ENCODE results near the gene RSF1.

RSF1 gene

GRCh38 chr11:77617892-77618291 lies 202.6 kb downstream of the RSF1 start:
- H3K4me3 ChIP-seq (ENCODE audit: low read depth, low read length) = no peak overlapping the region
- no peak for TF ChIP-seq CTCF (IDR thresholded peaks at IDR 0.05; ENCODE audit: low read depth, low read length)

DNA sequence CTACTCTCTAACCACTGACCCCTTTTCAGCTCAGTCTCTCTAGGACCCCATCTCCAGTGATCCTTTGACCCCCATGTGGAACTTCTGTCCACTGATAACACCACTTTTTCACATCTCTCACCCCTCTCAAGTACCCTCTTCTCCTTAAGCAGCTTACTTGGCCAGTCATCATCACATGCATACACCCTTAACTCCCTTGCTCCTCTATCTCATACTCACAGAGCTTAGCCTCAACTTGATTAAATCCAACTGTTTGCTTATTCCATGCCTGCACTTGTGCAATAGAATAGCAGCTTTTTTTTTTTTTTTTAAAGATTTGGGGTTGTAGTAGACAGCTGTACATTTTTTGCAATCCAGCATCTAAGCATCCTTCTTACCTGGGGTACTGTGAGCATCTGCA lies 208.6 kb downstream of the RSF1 start:
- TF ChIP-seq CTCF (IDR thresholded peaks at IDR 0.05; ENCODE audit: low read depth, low read length) = no peak
- no peak overlapping the region for H3K4me3 ChIP-seq (ENCODE audit: low read depth, low read length)
